ENCODE results near the gene TRAPPC10.

GRCh38 chr21:44086636-44087425 is 74.7 kb downstream of the TRAPPC10 start:
- TF ChIP-seq EZH2 (IDR thresholded peaks at IDR 0.05; ENCODE audit: borderline replicate concordance) (no peak), EZH2phosphoT487 (IDR thresholded peaks at IDR 0.05; ENCODE audit: low read depth, severe bottlenecking, unreplicated experiment) (no peak), CTCF (IDR thresholded peaks at IDR 0.05; ENCODE audit: poor library complexity) (no peak)

Measured in hepatocyte (in vitro differentiated cells).